GM19455 (cell line): ENCODE data around the gene PRKD3.

Source experiments
- ATAC-seq: cut with Tn5 transposase; IDR thresholded peaks from one replicate; pipeline ENCODE4 v1.9.1; 2021; ENCODE audit not compliant: unreplicated experiment

PRKD3 gene

DNA sequence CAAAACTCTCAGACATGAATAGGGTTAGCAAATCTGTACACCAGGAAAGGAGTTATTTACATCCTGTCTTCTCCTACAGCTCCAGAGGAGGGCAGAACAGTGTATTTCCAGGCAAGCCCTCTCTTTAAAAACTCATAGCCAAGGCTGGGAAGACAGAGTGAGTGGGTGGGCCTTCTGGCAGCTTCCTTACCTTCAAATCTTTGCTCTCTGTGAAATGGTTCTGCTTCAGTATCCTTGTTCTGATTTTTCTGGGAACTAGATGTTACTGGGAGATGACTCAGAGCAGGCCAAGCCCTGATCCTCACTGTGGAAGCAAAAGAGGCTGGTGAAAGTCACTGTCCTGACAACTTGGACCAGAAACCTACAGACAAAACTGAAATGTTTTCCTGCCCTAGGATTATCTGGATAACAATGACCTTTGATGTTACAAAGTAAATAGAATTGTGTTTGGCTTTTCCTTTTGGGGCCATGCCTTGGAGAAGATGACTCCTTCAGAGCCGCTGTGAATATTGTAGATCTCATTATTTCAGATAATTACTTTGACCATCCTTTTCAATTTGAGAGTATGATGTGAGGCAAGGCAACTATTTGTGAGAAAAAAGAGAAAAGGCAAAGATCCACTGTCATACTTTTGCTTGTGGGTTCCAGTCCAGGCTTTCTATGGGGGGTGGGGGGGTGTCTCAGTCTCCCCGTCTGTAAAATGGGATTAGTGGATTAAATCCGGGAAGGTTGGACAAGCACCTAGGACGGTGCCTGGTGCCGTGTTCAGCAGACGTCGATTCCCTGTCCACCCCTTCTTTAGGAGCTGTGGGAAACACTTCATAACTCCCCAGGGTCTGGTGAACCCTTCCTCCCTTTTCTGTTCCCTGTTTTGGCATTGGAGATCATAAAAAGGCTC is 19.2 kb upstream of the PRKD3 start:
- ATAC-seq: no peak

DNA sequence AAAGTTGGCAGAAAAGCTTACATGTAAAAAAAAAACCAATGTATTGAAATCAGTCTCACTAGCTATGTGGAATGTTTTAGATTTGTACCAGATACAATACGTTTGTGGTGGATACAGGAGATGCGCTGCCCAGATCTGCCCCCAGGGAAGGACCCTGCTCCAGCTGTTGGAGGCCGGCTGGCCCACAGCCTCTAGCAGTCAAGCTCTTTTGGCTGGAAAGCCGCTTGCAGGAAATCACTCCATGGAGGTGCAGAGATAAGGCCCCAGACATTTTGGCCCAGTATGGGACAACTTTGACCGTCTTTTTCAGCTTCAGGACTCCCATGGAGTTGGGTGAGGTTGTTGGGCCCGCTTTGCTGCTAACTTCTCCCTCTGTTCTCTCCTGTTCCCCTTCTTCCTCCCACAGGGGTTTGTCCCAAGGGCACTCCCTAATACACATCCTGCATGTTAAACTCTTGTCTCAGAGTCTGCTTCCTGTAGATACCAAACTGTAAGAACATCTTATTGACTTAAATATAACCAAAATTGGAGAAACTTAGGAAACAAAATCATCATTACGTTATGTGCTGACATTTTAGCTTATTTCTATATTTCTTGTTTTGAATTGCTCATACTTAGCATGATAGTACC is 18.1 kb upstream of the PRKD3 start:
- ATAC-seq: no peak

DNA sequence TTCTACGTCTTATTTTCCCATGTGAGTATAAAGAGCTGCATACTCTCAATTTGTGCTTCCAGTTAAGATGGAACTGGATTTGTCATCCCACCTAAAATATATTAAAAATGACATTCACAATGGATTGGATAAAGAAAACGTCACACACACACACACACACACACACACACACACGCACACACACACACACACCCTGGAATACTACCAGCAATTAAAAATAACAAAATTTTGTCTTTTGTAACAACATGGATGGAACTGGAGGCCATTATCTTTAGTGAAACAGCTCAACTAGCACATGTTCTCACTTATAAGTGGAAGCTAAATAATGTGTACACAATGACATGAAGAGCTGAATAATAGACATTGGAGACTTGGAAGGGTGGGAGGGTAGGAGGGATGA is 16.0 kb upstream of the PRKD3 start:
- no peak for ATAC-seq

DNA sequence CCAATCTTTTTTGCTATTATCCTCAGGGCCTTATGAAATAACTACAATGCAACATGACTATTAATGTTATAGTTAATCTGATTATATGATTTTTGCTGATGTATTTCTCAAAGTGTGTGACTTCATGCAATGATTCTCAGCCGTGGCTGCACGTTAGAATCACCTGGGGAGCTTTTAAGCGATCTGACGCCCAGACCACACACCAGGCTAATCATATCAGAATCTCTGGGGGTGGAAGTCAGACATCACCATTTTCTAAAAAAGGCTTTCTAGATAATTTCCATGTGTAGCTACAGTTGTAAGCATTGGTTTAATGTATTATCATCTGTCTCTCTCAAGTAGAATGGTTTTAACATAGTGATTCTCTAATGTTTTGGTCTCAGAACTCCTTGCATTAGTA is 14.3 kb upstream of the PRKD3 start:
- no peak for ATAC-seq

DNA sequence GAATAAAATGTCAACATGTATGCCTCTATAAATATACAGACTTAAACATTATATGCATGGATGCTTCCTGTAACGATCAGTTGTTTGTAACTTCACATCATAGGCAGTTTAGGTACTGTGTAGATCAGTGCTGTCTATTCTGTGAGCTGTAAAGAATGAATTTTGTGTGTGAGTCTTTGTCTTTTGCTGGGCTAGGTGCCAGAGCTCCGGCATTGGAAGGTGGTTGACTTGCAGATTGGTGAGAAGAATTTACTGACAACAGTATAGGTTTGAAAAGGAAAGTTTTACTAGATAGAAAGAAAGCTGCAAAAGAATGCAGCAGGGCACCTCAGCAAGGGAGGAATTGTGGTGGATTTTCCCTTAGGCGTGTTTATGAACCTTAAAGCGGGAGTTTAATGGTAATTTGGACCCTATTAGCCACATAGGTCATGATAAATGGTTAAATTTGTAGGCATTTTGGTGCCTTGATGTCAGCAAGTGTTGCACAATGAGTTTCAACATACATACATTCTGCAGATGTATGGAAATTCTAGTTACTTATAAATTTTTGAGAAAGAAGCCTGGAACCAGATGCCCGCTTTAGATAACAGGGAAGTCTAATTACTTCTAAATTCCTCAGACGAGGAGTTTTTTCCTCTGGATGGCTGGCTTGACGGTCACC is 13.1 kb upstream of the PRKD3 start:
- ATAC-seq: no peak

DNA sequence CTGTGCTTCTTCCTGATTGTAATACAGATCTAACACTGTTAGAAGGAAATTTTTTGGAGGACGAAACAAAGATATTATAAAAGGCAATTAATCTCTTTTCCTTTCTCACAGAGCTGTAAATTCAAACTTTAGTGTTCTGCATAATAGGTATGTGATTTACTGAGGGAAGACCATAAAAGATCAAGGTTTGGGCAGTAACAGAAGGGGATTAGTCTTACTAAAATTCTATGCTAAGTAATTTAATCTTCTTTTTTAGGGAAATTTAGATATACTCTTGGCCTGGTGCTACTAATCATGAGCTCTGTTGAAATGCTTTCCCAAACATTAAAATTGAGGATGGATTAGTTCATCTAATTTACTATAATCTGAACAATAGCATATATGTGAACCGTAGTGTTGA is 11.0 kb upstream of the PRKD3 start:
- no peak for ATAC-seq

DNA sequence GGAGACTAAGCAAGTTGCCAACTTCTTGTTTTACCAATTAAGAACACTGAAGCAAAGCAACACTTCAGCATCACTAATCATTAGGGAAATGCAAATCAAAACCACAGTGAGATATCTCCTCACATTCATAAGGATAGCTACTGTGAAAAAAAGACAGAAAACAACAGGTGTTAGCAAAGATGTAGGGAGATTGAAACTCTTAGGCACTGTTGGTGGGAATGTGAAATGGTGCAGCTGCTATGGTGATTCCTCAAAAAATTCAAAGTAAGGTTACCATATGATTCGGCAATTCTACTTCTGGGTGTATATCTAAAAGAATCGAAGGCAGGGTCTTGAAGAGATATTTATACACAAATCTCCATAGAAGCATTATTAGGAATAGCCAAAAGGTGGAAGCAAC is 8.6 kb upstream of the PRKD3 start:
- no peak for ATAC-seq

DNA sequence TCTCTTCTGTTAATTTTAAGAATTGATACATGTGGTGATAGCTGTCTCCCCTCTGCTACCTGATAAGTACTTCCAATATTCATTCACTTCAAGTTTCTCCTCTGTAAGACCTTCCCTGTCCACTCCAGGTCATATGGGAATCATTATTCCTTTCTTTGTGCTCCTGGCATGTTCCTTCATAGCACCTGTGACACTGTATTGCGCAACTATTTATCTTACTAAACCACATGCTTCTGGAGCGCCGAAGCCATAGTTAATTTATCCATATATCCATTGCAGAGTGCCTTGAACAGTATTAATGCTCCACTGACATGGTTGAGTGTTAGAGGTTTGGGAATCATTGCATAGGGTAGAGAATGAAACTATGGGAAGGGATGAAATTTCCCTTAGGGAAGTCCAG is 7.9 kb upstream of the PRKD3 start:
- ATAC-seq: no peak

DNA sequence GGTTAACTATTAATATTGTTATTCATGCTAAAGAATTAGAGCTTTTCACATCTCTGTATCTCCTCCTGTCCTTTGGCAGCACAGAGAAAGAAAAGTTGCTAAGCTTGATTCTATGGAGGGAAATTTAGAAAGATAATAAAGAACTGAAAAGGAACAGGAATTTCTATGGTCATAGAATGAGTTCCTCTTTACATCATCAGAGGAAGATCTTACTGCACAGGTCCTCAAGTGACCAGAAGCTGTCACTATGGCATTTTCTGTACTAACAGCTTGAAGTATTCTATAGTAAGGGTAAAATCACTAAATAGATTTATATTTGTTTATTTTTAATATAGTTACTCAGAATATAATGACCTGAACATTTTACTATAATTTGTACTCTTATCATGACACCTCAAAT is 6.0 kb upstream of the PRKD3 start:
- ATAC-seq: no peak

DNA sequence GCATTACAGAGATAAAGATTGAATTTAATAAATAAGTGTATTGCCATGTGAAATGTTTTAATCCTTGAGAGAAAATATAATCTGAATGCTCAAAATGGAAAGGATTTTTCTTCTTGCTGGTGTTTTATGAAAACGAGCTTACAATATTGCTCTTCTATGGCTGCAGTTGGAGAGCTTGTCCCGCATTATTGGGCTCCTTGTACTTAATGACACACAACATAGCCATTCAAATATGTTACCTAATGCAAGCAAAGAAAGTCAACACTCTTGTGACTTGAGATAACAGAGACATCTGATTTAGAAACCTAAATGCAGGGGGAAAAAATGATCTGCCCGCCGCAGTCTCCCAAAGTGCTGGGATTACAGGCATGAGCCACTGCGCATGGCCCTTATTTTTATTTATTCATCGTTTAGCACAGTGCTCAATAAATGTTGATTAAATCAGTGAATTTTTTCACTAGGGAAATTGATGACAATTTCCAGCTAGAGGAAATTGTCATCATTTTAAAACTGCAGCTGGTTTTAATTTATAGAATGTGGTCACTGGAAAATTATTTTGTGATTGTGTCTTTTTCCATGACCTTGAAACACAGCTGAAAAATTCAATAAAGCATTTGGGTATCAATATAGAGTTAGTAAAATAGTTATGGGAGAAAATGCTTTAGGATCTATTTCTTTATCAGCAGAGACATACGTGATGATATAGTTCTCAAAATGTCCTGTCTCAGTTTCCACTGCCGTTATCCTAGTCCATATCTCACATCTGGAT is 2.4 kb upstream of the PRKD3 start:
- no peak for ATAC-seq

DNA sequence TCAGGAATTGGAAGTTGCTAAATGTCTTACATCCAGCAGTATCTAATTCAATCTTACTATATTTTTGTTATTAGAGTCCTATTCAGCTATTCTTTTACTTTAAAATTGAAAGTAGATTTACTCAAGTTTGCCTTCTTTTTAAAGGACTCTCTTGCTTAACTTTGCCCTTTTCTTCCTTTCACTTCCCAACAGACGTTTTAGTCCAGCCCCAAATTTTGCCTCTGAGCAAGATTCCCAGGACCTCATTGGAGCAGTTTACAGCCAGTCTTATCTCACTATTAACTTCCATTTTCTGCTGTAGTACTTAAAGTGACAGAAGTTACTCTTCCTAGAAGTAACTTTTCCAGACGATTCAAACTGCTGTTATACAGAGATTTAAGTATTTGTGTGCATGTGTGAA is 1.7 kb upstream of the PRKD3 start:
- ATAC-seq: no peak

DNA sequence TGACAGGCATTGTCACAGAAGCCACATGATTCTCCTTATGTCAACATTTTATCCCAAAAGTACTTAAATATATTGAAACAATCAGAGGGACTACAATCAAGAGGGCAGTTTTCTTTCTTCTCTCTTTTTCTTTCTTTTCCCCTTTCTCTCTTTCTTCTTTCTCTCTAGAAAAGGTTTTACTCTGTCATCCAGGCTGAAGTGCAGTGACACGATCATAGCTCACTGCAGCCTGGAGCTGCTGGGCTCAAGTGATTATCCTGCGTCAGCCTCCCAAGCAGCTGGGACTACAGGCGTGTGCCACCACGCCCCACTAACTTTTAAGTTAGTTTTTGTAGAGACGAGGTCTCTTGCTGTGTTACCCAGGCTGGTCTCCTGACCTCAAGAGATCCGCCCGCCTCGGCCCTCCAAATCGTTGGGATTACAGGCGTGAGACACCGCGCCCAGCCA is 1.0 kb upstream of the PRKD3 start:
- no peak for ATAC-seq

DNA sequence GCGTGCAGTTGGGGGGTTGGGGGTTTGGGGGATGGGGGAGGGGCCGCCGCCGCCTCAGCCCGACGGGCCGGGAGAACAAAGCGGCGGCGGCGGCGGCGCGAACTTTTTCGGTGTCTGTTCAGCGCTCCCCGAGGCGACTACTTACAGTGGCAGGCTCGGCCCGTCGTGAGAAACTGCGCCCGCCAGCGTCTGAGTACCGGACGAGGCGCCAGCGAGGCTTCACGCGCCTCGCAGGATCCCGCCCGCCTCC is 172 bp downstream of the PRKD3 start:
- no peak for ATAC-seq

DNA sequence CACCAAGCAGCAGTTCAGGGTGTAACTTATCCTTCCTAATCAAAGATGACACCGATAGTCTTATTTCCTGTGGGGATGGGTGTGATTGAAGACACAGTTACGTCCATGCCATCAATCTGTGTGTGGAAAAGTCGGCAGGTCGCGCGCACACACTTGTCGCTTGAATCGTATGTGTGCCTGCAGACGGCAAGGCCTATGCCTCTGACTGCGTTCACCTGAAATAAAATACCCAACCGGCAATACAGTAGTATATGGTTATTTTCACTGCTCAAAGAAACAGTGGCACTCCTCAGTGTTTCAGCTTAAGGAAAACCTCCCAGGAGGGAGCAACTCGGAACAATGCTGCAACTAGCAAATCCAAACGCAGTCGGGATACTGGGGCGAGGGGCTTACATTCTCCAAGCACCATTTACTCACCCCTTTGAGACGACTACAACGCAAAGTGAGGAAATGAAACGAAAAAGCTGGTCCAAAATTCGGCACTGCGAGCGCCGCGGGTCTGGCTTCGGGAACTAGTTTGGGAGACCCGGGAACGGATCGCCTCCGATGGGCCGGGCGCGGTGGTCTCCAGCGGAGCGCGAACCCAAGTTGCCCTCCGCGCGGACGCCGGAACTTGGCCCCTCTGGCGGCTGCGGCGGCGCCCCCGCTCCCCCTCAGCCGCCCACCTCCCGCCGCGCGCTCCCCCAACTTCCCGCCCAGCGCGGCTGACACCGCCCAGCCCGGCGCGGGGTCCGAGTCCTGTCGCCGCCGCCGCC is 675 bp downstream of the PRKD3 start:
- peak; percentile 16 for ATAC-seq

DNA sequence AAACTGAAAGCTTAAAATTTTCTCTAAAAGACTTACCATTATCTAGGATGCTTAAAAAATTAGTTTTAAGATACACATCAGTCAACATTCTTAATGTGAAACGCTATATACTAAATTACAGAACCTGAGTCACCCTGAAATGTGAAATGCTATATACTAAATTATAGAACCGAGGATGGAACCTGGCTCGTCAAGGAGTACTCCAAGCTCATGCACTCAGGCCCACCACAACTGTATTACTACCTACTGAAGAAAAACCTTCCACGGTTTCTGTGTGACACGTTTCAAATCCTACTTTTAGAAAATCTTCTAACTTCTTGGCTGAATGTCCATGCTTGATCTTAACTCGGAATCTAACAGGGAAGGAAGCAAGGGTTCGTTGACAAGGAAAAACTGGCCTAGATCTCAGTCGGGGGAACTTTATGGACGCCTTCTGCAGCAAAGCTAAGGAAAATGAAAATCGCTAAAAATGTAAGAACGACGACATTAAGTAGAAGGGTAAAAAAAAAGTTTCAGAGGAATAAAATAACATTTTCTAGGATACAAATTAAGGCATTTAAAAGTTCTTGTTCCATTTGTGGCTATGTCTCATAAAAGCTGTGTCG is 1.4 kb downstream of the PRKD3 start:
- ATAC-seq: no peak

DNA sequence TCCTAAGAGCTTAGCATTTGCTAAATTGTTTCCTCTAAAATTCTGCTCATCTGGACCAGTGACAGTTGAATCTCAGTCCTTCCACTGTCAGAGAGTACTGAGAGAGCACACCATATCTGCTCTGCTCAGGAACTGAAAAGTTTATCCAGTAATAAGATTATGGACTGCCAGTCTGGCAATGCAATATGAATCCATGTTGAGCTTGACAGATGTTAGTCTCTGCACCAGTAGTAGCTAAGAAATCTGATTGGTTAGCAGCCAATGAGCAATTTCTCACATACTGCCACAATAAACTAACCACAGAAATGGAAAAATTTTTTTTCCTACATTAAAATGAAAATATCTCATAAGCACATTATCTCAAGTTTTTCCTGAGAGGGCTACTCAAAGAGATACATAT is 2.3 kb downstream of the PRKD3 start:
- ATAC-seq: no peak

DNA sequence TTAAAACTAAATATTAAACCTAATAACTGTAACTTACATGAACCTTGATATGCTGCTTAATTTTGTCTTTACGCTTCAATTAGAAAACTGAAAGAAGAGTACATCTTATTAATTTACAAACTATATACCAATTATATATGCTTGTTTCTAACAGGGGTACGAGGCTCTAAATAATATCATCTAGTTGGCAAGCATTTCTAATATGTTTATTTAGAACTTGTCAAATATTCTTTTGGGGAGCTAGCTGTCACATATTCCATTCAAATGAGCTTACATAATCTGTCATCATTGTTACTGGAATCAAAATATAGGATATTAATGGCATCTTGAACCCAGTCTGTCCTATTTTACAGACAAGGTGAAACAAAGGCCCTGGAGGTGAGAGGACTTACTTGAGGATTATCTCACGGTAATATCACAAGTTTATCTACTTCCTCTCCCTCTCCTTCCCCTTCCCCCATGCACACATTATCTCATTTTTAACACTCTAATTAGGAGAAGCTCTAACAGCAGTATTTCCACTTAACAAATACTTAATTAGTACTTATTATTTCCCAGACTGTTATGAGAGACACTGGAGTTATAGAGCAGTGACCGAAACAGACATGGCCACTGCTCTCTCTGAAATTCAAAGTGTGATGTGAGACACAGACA is 3.5 kb downstream of the PRKD3 start:
- no peak for ATAC-seq

DNA sequence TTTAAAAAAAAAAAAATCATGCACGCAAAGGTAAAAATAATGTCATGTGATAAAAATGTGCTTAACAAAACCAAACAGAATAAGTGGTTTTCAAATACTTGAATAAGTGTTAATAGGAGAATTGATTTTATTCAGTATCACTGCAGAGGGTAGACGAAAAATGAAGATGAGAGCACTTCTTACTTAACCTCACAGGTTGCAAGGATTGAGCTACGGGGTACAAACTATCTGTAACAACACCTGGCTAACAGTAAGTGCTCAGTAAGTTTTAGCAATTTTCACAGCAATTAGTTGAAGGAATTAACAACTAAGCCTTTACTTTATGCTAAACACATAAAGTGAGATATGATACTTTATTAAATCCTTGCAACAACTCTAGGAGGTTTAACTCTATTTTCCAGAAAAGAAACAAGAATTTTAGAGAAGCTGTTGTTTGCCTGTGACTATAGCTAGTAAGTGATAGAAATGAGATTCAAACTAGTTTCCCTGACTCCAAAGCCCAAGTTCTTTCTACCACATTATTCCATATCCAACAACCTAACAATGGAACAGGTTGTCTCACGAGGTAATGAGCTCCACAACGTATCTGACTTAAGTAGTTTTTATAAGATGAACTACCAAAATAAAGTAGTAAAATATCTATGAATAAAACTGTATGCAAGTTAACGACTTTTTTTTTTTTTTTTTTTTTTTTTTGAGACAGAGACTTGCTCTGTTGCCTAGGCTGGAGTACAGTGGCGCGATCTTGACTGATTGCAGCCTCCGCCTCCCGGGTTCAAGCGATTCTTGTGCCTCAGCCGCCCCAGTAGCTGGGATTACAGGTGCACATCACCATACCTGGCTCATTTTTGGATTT is 4.7 kb downstream of the PRKD3 start:
- ATAC-seq: no peak

DNA sequence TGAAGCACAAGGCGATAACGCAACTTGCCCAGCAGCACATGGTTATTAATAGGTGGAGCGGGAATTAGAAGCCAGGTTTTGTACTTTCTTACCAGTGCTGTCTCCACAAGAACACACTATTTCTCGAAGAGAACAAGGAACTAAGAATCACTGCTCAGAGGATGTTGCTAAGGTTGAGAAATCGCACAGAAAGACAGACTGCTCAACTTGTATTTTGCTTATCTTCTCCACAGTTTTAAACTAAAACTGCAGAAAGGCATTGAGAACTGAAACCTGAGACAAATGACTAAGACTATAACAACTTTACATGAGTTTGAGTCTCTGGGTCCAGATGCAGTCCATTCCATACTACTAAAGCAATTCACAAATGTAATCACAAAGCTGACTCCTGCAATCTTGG is 6.2 kb downstream of the PRKD3 start:
- peak; percentile 79 for ATAC-seq
